ENCODE measurements around the gene GEN1. TPM values are rescaled to one million over a fixed set of nuclear protein-coding genes. Genes with fewer than 3 reads are reported as not detected.

Gene GEN1
- total and polyA plus RNA-seq, 10 of the 15 experiments (the other 5 are each of a cell fraction or from before 2014, with no cell fraction given): 6.0 to 49.6 (median 36.0) TPM

- Histone ChIP-seq H4K20me1 (ENCODE audit: control insufficient read depth, insufficient read depth) (no peaks in the 10 kb centered on the region), H3K4me2 (ENCODE audit: control insufficient read depth, insufficient read depth) (peak overlapping the region; percentile 77), H3K9me3 (replicated peaks; ENCODE audit: control insufficient read depth, insufficient read depth, low read length) (peaks cover 3% of the 10 kb centered on the region; the same call in 1 of the 3 replicates), H3K36me3 (ENCODE audit: control insufficient read depth in 2 of 2, insufficient read depth in 2 of 2, low read length in 1 of 2) (no peaks in the 10 kb centered on the region), H3K79me2 (ENCODE audit: control insufficient read depth, insufficient read depth, low read length) (no peaks in the 10 kb centered on the region), H2AFZ (ENCODE audit: control insufficient read depth, low read depth, low read length) (peak overlapping the region; percentile 87), H3K9ac (ENCODE audit: control insufficient read depth, insufficient read depth, low read length) (0 out of 2 replicates have a peak overlapping the region, but pooled peaks have one; percentile 19), H3K27me3 (replicated peaks in 1 of 2; ENCODE audit: control insufficient read depth in 2 of 2, insufficient read depth in 2 of 2, low read length in 1 of 2) (no peaks in the 10 kb centered on the region), H3K4me1 (ENCODE audit: control insufficient read depth, insufficient read depth, low read length) (peaks cover 4% of the 10 kb centered on the region; the same call in 1 of the 2 replicates), H3K4me3 (peak overlapping the region; percentile 22; the same call in 1 of the 2 replicates), H3K27ac (ENCODE audit: control insufficient read depth, insufficient read depth) (no peak overlapping the region)
- FAIRE-seq (no peak), ATAC-seq (peak; percentile 95), DNase-seq (ENCODE audit: low read depth, low spot score) (no peak)
- in situ Hi-C loops (cut with MboI): loop anchor here (5.0 kb wide), 1 partner anchor 113 kb away; no protein-coding TSS in a partner anchor
- RAD21 ChIA-PET (ENCODE audit: unreplicated experiment): interaction anchor here (0.8 to 4.8 kb wide), 15 partner anchors 8 to 184 kb away, joined by 3 to 28 read pairs (median 4); no protein-coding TSS in a partner anchor
- BruUV-seq (replicated peaks): no TSS peak
- whole genome bisulfite sequencing (ENCODE audit: insufficient coverage, insufficient replicate concordance, low lambda C conversion rate, missing lambda C conversion rate): 11% methylated on average over 37 of the region's 37 CpGs
- SMC1A ChIA-PET (ENCODE audit: uncharacterized antibody, unreplicated experiment): interaction anchor here (0.6 to 15.2 kb wide), 25 partner anchors 8 to 360 kb away, joined by 3 to 288 read pairs (median 5); partner anchors contain the start of genes GEN1, MSGN1 and SMC6
- intact Hi-C loops (cut with micrococcal nuclease; ENCODE audit: unreplicated experiment): loop anchor here (1.0 to 2.0 kb wide), 2 partner anchors 74 to 111 kb away; no protein-coding TSS in a partner anchor
- POLR2A ChIA-PET: interaction anchor here (1.8 kb wide), 1 partner anchor 77 kb away, joined by 5 read pairs; the partner anchor contains the start of genes GEN1 and SMC6
- CTCF ChIA-PET: interaction anchor here (0.6 to 8.3 kb wide), 46 partner anchors 8 to 338 kb away, joined by 3 to 130 read pairs (median 4); partner anchors contain the start of genes GEN1, MSGN1 and SMC6
- peak; percentile 20; the same call in 1 of the 2 replicates for TF ChIP-seq RB1 (IDR thresholded peaks at IDR 0.05; ENCODE audit: borderline replicate concordance)
- peak; percentile 88 for TF ChIP-seq RAD21 (IDR thresholded peaks at IDR 0.05; ENCODE audit: insufficient read depth, low read depth, low read length)
- peak; percentile 62 for TF ChIP-seq MAX (IDR thresholded peaks at IDR 0.05; ENCODE audit: low read depth, low read length)
- TF ChIP-seq BACH1 (IDR thresholded peaks at IDR 0.05; ENCODE audit: borderline replicate concordance): no peak
- no peak for TF ChIP-seq RUNX3 (IDR thresholded peaks at IDR 0.05; ENCODE audit: low read length)
- TF ChIP-seq BHLHE40 (IDR thresholded peaks at IDR 0.05; ENCODE audit: borderline replicate concordance in 1 of 2, low read depth in 2 of 2, low read length in 1 of 2): peak; percentile 34 to 41; a peak in 1 of 4 replicates
- TF ChIP-seq IRF5 (IDR thresholded peaks at IDR 0.05; ENCODE audit: borderline replicate concordance): 0 out of 2 replicates have a peak, but pooled peaks have one; percentile 20
- TF ChIP-seq IKZF2 (IDR thresholded peaks at IDR 0.05): peak; percentile 50 to 61; a peak in 3 of 4 replicates
- peak; percentile 85 to 93 (median 90) for TF ChIP-seq CTCF (IDR thresholded peaks at IDR 0.05 in 2 of 3, conservative IDR thresholded peaks at IDR 0.05 in 1 of 3; ENCODE audit: control insufficient read depth in 2 of 3, extremely low read depth in 1 of 3, insufficient read depth in 1 of 3, low read depth in 3 of 3, low read length in 3 of 3)
- peak; percentile 61; the same call in 1 of the 2 replicates for TF ChIP-seq NBN (IDR thresholded peaks at IDR 0.05)
- peak; percentile 51; the same call in 1 of the 2 replicates for TF ChIP-seq TCF7 (IDR thresholded peaks at IDR 0.05; ENCODE audit: borderline replicate concordance)
- TF ChIP-seq CREB1 (IDR thresholded peaks at IDR 0.05; ENCODE audit: low read depth): no peak
- TF ChIP-seq POU2F2 (IDR thresholded peaks at IDR 0.05; ENCODE audit: borderline replicate concordance, low read depth, low read length): no peak
- no peak for TF ChIP-seq RAD51 (IDR thresholded peaks at IDR 0.05)
- no peak for TF ChIP-seq PAX5 (IDR thresholded peaks at IDR 0.05; ENCODE audit: borderline replicate concordance, low read depth, low read length)
- TF ChIP-seq SUZ12 (IDR thresholded peaks at IDR 0.05; ENCODE audit: unreplicated experiment): no peak
- no peak for TF ChIP-seq SIN3A (IDR thresholded peaks at IDR 0.05; ENCODE audit: low read depth, low read length)
These were observed 76.4 kb downstream of the GEN1 start for GRCh38 chr2:17830053-17831034.
